Measurements from ENCODE around the gene ACOT8.

- TF ChIP-seq, protein P1, sequence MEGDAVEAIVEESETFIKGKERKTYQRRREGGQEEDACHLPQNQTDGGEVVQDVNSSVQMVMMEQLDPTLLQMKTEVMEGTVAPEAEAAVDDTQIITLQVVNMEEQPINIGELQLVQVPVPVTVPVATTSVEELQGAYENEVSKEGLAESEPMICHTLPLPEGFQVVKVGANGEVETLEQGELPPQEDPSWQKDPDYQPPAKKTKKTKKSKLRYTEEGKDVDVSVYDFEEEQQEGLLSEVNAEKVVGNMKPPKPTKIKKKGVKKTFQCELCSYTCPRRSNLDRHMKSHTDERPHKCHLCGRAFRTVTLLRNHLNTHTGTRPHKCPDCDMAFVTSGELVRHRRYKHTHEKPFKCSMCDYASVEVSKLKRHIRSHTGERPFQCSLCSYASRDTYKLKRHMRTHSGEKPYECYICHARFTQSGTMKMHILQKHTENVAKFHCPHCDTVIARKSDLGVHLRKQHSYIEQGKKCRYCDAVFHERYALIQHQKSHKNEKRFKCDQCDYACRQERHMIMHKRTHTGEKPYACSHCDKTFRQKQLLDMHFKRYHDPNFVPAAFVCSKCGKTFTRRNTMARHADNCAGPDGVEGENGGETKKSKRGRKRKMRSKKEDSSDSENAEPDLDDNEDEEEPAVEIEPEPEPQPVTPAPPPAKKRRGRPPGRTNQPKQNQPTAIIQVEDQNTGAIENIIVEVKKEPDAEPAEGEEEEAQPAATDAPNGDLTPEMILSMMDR (IDR thresholded peaks at IDR 0.05): no peak
- TF ChIP-seq EP300 (IDR thresholded peaks at IDR 0.05) (no peak), POLR2AphosphoS5 (IDR thresholded peaks at IDR 0.05) (no peak), POLR2A (IDR thresholded peaks at IDR 0.05) (no peak)
Measured at GRCh38 chr20:45813006-45813340, 44.2 kb downstream of the ACOT8 start.
